Lower leg skin (tissue), 4 donors: ENCODE measurements around the gene PIK3C2B. TPM values are rescaled to one million over a fixed set of nuclear protein-coding genes. Genes with fewer than 3 reads are reported as not detected.
A peak's percentile ranks its signal among the peaks of the same experiment; 100 is the strongest.

ENCODE experiments used
- DNase-seq, 2 donors: peaks; one replicate each; pipeline ENCODE4 v3.0.0-alpha.2; 2019; ENCODE audit warnings: low spot score in 2 of 2
- H3K4me3 ChIP-seq: fragments of 200-600 bp; sonication (generic); 2 replicates; pipeline ENCODE4 v1.5.1; 2017; ENCODE audit warnings: mild to moderate bottlenecking, low read depth; ENCODE audit not compliant: poor library complexity, severe bottlenecking
- POLR2A ChIP-seq, 2 donors: fragments of 450-650 bp; IDR thresholded peaks; one replicate each; pipeline ENCODE4 v1.6.1; 2016 to 2017; ENCODE audit warnings: antibody characterized with exemption in 2 of 2, mild to moderate bottlenecking in 1 of 2, moderate library complexity in 1 of 2
- WGBS, 2 donors: methylation state at CpG; one replicate each; pipeline ENCODE4 v1.1.5; 2018; 5-methylcytosine and 5-hydroxymethylcytosine counted together
- intact Hi-C: fragments of 100-400 bp; cut with DNase I; formaldehyde crosslinking; loops from one replicate; pipeline ENCODE4 v1.15.0; 2023; ENCODE audit warnings: low total_unique reads
- total RNA-seq, 4 donors: library from RNA; depleted of rRNA; stranded (reverse); fragments of >200 nt; gene quantifications; one replicate each; pipeline ENCODE4 v1.1.0, GENCODE V29; 2016
- TF ChIP-seq, protein P1 (sequence below), 3 donors: fragments of 450-650 bp; IDR thresholded peaks; one replicate each; pipeline ENCODE4 v1.5.1; 2016; ENCODE audit warnings: antibody characterized with exemption in 3 of 3, mild to moderate bottlenecking in 3 of 3, moderate library complexity in 2 of 3

The PIK3C2B gene, protein sequence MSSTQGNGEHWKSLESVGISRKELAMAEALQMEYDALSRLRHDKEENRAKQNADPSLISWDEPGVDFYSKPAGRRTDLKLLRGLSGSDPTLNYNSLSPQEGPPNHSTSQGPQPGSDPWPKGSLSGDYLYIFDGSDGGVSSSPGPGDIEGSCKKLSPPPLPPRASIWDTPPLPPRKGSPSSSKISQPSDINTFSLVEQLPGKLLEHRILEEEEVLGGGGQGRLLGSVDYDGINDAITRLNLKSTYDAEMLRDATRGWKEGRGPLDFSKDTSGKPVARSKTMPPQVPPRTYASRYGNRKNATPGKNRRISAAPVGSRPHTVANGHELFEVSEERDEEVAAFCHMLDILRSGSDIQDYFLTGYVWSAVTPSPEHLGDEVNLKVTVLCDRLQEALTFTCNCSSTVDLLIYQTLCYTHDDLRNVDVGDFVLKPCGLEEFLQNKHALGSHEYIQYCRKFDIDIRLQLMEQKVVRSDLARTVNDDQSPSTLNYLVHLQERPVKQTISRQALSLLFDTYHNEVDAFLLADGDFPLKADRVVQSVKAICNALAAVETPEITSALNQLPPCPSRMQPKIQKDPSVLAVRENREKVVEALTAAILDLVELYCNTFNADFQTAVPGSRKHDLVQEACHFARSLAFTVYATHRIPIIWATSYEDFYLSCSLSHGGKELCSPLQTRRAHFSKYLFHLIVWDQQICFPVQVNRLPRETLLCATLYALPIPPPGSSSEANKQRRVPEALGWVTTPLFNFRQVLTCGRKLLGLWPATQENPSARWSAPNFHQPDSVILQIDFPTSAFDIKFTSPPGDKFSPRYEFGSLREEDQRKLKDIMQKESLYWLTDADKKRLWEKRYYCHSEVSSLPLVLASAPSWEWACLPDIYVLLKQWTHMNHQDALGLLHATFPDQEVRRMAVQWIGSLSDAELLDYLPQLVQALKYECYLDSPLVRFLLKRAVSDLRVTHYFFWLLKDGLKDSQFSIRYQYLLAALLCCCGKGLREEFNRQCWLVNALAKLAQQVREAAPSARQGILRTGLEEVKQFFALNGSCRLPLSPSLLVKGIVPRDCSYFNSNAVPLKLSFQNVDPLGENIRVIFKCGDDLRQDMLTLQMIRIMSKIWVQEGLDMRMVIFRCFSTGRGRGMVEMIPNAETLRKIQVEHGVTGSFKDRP (N-terminal part only)
- total RNA-seq = 10 to 100 TPM; 51.7 to 92.1 (median 62.1) TPM

DNA sequence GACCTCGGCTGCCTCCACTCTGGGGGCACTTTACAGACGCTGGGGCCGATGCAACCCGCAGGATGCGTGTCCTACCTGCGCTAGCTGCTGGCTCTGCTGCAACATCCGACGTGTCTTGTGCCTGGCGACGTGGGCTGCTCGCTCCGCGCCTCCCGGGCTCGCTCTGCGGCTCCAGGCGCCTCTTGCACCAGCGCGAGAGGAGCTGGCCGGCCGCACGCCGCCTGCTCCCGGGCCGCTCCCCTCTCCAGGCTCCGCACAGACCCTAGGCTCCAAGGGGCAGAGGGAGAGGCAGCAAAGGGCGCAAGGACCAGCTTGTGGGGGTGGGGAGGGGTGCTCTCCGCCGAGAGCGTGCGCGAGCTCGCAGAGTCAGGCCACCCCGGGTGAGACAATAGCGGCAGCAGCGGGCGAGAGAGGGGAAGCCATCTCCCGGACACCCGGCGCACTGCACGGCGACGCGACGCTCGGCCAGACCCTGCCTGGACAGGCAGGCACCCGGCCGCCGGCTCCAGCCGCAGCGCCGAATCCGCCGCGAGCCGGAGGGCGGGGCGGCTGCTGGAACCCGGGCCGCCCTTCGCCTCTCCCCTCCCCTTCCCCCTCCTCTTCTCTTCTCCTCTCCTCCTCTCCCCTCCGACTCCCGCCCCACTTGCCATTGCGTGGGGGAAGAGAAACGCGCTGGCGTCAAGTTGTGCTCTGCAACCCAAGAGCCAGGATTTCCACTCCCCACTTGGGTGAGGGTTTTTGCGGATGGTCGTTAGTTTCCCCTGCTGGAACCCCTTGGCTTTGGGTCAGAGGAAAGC is at the start of gene PIK3C2B:
TSS of gene PIK3C2B (minus strand) at position 525 of the 797 bp plus-strand sequence. CDS start 25,003 bp downstream, outside the sequence.
- peak; percentile 62 to 95 for DNase-seq
- intact Hi-C loops = loop anchor here (5.0 kb wide), 1 partner anchor 62 kb away; no protein-coding TSS in a partner anchor
- no peak for TF ChIP-seq POLR2A (IDR thresholded peaks at IDR 0.05)
- TF ChIP-seq, protein P1, sequence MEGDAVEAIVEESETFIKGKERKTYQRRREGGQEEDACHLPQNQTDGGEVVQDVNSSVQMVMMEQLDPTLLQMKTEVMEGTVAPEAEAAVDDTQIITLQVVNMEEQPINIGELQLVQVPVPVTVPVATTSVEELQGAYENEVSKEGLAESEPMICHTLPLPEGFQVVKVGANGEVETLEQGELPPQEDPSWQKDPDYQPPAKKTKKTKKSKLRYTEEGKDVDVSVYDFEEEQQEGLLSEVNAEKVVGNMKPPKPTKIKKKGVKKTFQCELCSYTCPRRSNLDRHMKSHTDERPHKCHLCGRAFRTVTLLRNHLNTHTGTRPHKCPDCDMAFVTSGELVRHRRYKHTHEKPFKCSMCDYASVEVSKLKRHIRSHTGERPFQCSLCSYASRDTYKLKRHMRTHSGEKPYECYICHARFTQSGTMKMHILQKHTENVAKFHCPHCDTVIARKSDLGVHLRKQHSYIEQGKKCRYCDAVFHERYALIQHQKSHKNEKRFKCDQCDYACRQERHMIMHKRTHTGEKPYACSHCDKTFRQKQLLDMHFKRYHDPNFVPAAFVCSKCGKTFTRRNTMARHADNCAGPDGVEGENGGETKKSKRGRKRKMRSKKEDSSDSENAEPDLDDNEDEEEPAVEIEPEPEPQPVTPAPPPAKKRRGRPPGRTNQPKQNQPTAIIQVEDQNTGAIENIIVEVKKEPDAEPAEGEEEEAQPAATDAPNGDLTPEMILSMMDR (IDR thresholded peaks at IDR 0.05) = peak in 1 of 3 donors; percentile 33
- WGBS, 2 donors = 0% methylated on average over 56 to 60 of the region's 69 CpGs
- H3K4me3 ChIP-seq = peak within 1 kb of the TSS; percentile 75

DNA sequence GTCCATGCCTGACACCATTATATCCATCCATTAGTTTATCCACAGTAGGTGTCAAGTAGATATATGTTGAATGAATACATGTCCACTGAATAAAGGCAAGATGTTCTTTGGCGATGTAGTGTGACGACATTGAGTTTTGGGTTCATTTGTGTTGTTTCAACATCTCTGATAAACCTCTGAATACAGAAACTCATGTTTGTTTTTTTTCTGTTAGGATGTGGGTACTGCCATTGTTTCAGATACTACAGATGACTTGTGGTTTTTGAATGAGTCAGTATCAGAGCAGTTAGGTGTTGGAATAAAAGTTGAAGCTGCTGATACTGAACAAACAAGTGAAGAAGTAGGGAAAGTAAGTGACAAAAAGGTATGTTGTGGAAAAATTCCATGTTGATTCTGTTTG is 49.7 kb upstream of the PIK3C2B start:
- H3K4me3 ChIP-seq = no peak overlapping the region
- DNase-seq = no peak
- TF ChIP-seq, protein P1 (IDR thresholded peaks at IDR 0.05) = no peak
- no peak for TF ChIP-seq POLR2A (IDR thresholded peaks at IDR 0.05)
- intact Hi-C loops = no loop called here
- WGBS, 2 donors = 92 to 94% methylated on average over 2 of the region's 2 CpGs

DNA sequence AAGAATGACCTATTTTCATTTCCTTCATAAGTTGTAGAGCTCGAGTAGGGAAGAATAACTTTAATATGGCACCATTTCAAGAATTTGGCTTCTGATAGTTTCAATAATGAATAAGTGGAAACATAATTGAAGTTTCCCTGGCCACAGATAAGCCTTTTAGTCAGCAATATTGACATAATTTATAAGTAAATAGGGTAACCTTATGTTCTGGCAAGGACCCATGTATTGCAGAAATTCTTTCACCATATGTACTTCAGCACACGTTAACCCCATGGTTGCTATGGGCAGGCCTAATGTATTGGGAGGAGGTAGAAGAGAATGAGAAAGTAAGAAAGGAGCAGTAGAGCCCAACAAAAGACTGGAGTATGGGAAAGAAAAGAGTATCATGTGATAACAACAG is 47.0 kb upstream of the PIK3C2B start:
- H3K4me3 ChIP-seq = no peak overlapping the region
- no peak for DNase-seq
- intact Hi-C loops = no loop called here
- 64 to 65% methylated on average over 2 of the region's 2 CpGs for WGBS, 2 donors
- TF ChIP-seq, protein P1 (IDR thresholded peaks at IDR 0.05) = no peak
- no peak for TF ChIP-seq POLR2A (IDR thresholded peaks at IDR 0.05)

DNA sequence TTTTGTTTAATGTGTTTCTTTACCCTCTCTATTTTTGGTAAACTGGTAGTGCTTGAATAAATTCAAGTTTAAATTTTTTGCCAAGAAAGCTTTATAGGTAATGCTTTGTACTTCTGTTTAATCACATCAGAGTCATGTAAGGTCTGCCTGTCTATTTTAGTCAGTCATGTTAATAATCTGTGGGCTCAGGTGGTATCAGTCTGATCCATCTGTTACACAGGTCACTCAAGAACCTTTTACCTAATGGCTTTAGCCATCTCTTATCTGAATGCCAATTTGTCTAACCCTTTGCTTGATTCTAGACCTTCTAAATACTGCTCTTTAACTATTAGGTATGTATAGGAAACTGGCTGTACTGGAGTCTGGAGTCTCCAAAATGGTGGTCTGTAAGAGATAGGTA is 38.2 kb upstream of the PIK3C2B start:
- DNase-seq = no peak
- TF ChIP-seq POLR2A (IDR thresholded peaks at IDR 0.05) = no peak
- TF ChIP-seq, protein P1 (IDR thresholded peaks at IDR 0.05) = no peak
- no peak overlapping the region for H3K4me3 ChIP-seq
- intact Hi-C loops = no loop called here

DNA sequence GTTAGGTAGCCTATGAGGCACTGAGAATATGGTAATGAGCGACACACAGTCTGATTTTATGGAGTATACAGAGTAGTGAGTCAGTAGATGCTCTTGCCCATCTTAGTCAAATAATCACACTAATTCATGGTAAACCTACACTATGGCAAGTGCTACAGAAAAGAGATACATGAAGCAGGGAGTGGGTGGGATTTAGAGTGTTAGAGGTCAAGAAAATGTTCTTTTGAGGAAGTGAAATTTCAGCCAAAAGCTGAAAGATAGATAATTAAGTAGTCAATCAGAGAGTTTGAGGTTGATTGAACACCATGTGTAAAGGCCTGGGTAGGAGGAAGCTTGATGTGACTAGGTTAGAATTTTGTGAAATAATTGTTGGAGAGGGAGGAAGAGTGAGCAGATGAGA is 36.3 kb upstream of the PIK3C2B start:
- 95 to 97% methylated on average over 1 of the region's 1 CpG for WGBS, 2 donors
- DNase-seq = no peak
- intact Hi-C loops = no loop called here
- TF ChIP-seq POLR2A (IDR thresholded peaks at IDR 0.05) = no peak
- TF ChIP-seq, protein P1 (IDR thresholded peaks at IDR 0.05) = no peak
- no peak overlapping the region for H3K4me3 ChIP-seq
